Activated CD4-positive, alpha-beta T cell treated with anti-CD3 and anti-CD28 coated beads for 4 hours (primary cell): Measurements from ENCODE around the gene MBD2.
A peak's percentile ranks its signal among the peaks of the same experiment; 100 is the strongest.
"Not testable (repeated sequence)": the region's sequence is repeated elsewhere in the genome, so short reads cannot be mapped to it uniquely, and the experiment has no call there.

Experiments
- DNase-seq, 2 donors: peaks; one replicate each; pipeline ENCODE4 v3.0.0-alpha.2; 2020

MBD2 gene, protein sequence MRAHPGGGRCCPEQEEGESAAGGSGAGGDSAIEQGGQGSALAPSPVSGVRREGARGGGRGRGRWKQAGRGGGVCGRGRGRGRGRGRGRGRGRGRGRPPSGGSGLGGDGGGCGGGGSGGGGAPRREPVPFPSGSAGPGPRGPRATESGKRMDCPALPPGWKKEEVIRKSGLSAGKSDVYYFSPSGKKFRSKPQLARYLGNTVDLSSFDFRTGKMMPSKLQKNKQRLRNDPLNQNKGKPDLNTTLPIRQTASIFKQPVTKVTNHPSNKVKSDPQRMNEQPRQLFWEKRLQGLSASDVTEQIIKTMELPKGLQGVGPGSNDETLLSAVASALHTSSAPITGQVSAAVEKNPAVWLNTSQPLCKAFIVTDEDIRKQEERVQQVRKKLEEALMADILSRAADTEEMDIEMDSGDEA

DNA sequence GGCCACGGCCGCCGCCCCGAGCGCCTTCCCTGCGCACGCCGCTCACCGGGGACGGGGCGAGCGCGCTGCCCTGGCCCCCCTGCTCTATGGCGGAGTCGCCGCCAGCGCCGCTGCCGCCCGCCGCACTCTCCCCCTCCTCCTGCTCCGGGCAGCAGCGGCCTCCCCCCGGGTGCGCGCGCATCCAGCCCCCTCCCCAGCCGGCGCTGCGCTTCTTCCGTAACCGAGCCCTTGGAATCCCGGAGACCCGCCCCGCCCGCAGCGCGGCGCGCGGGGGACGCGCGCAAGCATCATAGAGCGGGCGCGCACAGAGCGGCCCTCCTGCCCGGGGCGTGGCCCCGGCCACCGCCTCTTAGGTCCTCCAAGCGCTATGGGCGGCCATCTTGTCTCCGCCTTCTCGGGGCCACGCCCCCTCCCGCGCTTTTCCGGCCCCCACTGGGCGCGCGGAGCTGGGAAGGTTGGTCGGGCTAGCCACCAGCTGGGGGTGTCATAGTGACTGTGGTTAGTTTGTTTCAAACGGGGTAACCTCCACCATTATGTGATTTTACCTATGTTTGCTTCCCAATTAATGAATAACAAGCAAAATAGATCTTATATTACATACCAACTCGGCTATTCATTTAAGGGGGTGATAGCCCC, at the start of gene MBD2:
Gene MBD2, minus strand, starts transcription at position 291 of the 636 bp plus-strand sequence. Its CDS starts 110 bp downstream, at position 181.
- peak; percentile 92 for DNase-seq

GRCh38 chr18:54269893-54270844, 45.7 kb upstream of the MBD2 start:
- peak; percentile 22 to 45 for DNase-seq

GRCh38 chr18:54268751-54269150, 44.3 kb upstream of the MBD2 start:
- DNase-seq, result no peak

DNA sequence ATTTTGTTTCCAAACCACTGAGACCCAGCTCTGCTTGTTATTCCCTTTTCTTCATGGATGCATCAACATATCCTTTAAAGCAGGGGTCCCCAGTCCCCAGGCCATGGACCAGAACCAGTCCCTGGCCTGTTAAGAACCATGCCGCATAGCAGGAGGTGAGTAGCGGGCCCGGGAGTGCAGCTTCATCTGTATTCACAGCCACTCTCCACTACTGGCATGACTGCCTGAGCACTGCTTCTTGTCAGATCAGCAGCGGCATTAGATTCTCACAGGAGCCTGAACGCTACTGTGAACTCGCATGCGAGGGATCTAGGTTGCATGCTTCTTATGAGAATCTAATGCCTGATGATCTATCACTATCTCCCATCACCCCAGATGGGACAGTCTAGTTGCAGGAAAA, 43.2 kb upstream of the MBD2 start:
- DNase-seq, result no peak

- no peak for DNase-seq
Measured at GRCh38 chr18:54263904-54264336, 39.5 kb upstream of the MBD2 start.

- DNase-seq, result no peak
Measured at GRCh38 chr18:54261894-54262293, 37.4 kb upstream of the MBD2 start.

DNA sequence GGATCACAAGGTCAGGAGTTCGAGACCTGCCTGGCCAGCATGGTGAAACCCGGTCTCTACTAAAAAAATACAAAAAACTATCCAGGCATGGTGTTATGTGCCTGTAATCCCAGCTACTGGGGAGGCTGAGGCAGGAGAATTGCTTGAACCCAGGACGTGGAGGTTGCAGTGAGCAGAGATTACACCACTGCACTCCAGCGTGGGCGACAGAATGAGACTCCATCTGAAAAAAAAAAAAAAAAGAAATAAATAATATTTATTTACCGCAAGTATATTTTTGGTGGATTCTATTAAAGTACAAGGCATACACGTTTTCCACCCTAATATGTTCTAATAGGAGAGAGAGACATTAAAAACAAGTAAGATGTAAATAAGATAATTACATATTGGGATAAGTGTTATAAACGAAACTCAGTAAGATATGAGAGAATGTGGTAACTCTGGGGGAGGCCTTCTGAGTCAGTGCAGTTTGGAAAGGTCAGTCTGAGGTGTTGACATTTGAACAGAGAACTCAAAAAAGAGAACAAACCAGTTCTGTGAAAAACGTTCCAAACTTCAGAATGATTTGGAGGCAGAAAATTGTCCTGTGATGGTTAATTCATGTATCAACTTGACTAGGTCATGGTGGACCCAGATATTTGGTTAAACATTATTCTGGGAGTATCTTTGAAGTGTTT, 36.1 kb upstream of the MBD2 start:
- no peak for DNase-seq

GRCh38 chr18:54257818-54258217, 33.3 kb upstream of the MBD2 start:
- DNase-seq, result not testable (repeated sequence)

GRCh38 chr18:54257015-54257414, 32.5 kb upstream of the MBD2 start:
- DNase-seq, result no peak

DNA sequence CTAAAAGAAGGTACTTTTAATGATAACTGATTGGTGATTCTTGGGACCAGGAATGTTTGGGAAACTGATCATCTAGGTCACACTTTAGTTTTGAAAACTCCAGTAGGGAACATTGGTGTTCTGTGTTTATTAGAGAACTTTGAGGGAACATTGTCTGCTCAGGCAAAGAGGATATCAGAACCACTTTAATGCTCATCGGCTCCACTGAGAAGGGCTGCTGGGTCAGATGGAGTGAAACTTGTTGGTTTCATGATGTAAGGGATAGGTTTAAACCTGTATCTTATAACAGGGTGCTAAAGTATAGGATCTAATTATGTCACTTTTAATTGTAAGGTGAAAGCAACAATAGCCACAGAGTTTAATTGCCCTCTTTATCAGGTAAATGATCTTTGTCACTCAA, 30.7 kb upstream of the MBD2 start:
- DNase-seq, result no peak

DNA sequence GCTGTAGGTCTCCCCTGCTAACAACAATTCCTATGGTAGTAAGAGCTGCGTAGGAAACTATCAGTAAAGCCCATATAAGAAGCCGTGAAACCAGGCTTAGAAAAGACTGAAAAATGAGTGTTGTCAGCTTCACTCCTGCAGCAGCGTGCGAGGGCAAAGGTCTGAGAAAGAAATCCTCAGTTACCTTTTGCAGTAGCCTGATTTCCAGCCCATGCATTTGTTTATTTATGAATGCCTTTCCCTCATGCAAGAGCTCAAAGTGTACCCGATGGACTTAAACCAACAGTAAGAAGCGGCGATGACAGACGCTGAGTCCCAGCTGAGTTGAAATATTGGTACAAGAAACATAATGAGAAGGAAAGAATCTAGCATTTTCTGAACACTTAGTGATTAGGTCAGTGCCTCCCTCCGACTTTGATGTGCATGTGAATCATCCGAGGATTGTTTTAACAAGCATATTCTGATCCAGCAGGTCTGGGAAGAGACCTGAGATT, 29.8 kb upstream of the MBD2 start:
- no peak for DNase-seq

- no peak for DNase-seq
Measured at GRCh38 chr18:54251606-54252390, 27.3 kb upstream of the MBD2 start.

GRCh38 chr18:54250846-54251261, 26.4 kb upstream of the MBD2 start:
- DNase-seq, result no peak

- DNase-seq, result no peak
Measured at GRCh38 chr18:54247511-54248175, 23.2 kb upstream of the MBD2 start.

- no peak for DNase-seq
Measured at GRCh38 chr18:54242327-54242726, 17.9 kb upstream of the MBD2 start.

DNA sequence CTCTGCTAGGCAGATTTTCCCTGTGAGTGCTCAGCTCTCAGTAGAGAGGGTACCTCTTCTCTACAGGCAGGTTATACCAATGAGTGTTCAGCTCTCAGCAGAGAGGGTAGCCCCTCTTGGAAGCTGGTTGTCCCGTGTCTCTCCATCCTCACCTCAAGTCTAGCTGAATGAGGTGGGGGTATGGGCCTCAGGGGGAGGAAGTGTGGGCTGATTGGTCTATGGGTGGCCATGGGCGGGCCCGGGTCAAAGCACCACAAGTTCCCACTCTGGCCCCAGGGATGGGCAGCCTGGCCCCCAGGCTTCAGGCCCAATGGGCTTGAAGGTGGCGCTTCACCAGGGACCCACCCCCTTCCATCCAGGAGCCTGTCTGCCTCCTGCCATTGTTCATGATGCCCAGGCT, 17.0 kb upstream of the MBD2 start:
- no peak for DNase-seq

- no peak for DNase-seq
Measured at GRCh38 chr18:54240629-54241107, 16.2 kb upstream of the MBD2 start.

DNA sequence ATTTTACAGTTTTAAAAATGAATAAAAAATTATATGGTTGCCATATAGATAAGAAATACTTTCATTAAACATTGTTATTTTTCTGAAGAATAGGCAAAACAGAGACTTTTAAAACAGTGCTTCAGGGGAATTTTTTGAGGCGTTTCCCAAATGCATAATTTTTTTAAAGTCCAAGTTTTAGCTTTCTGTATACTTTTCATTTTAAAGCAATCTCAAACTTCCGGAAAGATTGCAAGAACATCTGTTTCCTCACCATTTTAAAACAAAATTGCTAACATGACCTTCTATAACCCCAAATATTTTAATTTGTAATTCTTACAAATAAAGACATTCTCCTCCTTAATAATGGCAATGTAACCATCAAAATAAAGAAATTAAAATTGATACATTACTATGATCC, 15.1 kb upstream of the MBD2 start:
- no peak for DNase-seq

DNA sequence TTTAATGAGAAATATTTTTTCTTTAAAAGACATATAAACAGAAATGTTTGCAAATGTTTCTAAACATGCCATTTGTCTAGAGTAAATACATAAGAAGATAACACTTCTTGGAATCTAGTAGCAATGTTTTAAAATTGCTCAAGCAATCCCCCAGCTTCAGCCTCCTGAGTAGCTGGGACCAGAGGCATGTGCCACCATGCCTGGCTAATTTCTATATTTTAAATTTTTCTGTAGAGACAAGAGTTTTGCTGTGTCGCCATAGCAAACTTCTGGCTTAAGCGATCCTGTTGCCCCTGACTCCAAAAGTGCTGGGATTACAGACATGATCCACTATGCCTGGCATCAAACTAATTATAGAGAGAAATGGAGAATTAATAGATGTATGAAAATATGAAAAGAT, 14.6 kb upstream of the MBD2 start:
- DNase-seq, result no peak

- DNase-seq, result no peak
Measured at GRCh38 chr18:54238173-54238936, 13.9 kb upstream of the MBD2 start.
